Measurements from ENCODE around the gene LARP1B. TPM values are rescaled to one million over a fixed set of nuclear protein-coding genes. Genes with fewer than 3 reads are reported as not detected.
A peak's percentile ranks its signal among the peaks of the same experiment; 100 is the strongest.

Gene LARP1B
- total RNA-seq, 1 donor from 2014 or later, result 17.6 TPM

GRCh38 chr4:128107766-128108165 lies 46.7 kb downstream of the LARP1B start:
- no peak overlapping the region for H3K4me3 Mint-ChIP-seq (ENCODE audit: unreplicated experiment)
- H3K9me3 ChIP-seq (ENCODE audit: insufficient read depth, low read depth, low read length), result no peaks in the 10 kb centered on the region
- H2AFZ ChIP-seq (ENCODE audit: low read depth, low read length), result no peak overlapping the region
- peak overlapping the region; percentile 67 for H3K27ac Mint-ChIP-seq (ENCODE audit: unreplicated experiment)
- H3K36me3 Mint-ChIP-seq (ENCODE audit: low read depth, unreplicated experiment), result peaks cover 3% of the 10 kb centered on the region
- no peaks in the 10 kb centered on the region for H4K20me1 ChIP-seq (ENCODE audit: insufficient read depth, low read length)
- DNase-seq (ENCODE audit: low read depth) (peak; percentile 90), FAIRE-seq (no peak)
- H3K9ac ChIP-seq (ENCODE audit: low read length), result no peak overlapping the region
- H3K9me3 Mint-ChIP-seq (ENCODE audit: unreplicated experiment), result no peaks in the 10 kb centered on the region
- TF ChIP-seq, protein P1, sequence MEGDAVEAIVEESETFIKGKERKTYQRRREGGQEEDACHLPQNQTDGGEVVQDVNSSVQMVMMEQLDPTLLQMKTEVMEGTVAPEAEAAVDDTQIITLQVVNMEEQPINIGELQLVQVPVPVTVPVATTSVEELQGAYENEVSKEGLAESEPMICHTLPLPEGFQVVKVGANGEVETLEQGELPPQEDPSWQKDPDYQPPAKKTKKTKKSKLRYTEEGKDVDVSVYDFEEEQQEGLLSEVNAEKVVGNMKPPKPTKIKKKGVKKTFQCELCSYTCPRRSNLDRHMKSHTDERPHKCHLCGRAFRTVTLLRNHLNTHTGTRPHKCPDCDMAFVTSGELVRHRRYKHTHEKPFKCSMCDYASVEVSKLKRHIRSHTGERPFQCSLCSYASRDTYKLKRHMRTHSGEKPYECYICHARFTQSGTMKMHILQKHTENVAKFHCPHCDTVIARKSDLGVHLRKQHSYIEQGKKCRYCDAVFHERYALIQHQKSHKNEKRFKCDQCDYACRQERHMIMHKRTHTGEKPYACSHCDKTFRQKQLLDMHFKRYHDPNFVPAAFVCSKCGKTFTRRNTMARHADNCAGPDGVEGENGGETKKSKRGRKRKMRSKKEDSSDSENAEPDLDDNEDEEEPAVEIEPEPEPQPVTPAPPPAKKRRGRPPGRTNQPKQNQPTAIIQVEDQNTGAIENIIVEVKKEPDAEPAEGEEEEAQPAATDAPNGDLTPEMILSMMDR (IDR thresholded peaks at IDR 0.05; ENCODE audit: insufficient read depth, low read depth, low read length), result no peak
- no peak for TF ChIP-seq EZH2 (IDR thresholded peaks at IDR 0.05; ENCODE audit: insufficient read depth, low read length)
- no peak overlapping the region for H3K27ac ChIP-seq (ENCODE audit: low read depth, low read length)
- no peaks in the 10 kb centered on the region for H3K36me3 ChIP-seq (ENCODE audit: insufficient read depth, low read length)
- H3K4me3 ChIP-seq (ENCODE audit: insufficient read depth, low read depth, low read length), result no peak overlapping the region
- peaks cover 6% of the 10 kb centered on the region for H3K4me1 Mint-ChIP-seq (ENCODE audit: low read depth, unreplicated experiment)
- no peaks in the 10 kb centered on the region for H3K27me3 Mint-ChIP-seq (ENCODE audit: low read depth, unreplicated experiment)
- H3K4me1 ChIP-seq (ENCODE audit: insufficient read depth, low read length), result no peaks in the 10 kb centered on the region
- H3K79me2 ChIP-seq (ENCODE audit: insufficient read depth, low read length), result no peaks in the 10 kb centered on the region
- no peak overlapping the region for H3K4me2 ChIP-seq (ENCODE audit: low read length)
- H3K27me3 ChIP-seq (ENCODE audit: insufficient read depth, low read length), result no peaks in the 10 kb centered on the region

DNA sequence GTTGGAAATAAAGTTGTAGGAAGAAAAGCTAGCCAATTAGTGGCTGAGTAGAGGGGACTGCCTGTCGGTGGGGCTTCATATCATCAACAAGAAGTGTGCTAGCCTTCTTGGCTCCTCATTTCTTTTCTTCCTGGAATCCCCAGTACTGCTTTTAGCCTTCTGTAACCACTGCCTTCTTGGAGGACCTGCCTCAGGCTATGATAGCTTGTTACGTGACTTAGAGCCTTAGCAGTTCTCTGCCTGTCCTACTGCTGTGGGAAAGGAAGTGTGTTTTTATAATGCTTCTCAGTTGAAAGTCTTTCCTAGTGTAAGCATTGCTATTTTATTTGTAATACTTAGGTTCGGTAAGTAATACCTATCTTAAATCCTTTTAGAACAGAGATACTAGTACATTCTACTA lies 61.9 kb downstream of the LARP1B start:
- no peak overlapping the region for H3K27ac ChIP-seq (ENCODE audit: low read depth, low read length)
- no peaks in the 10 kb centered on the region for H3K9me3 ChIP-seq (ENCODE audit: insufficient read depth, low read depth, low read length)
- H3K4me3 ChIP-seq (ENCODE audit: insufficient read depth, low read depth, low read length), result no peak overlapping the region
- no peak overlapping the region for H3K4me2 ChIP-seq (ENCODE audit: low read length)
- FAIRE-seq (no peak), DNase-seq (ENCODE audit: low read depth) (no peak)
- H4K20me1 ChIP-seq (ENCODE audit: insufficient read depth, low read length), result no peaks in the 10 kb centered on the region
- Mint-ChIP-seq H3K9me3 (ENCODE audit: unreplicated experiment) (no peaks in the 10 kb centered on the region), H3K4me3 (ENCODE audit: unreplicated experiment) (no peak overlapping the region), H3K27ac (ENCODE audit: unreplicated experiment) (no peak overlapping the region), H3K4me1 (ENCODE audit: low read depth, unreplicated experiment) (no peaks in the 10 kb centered on the region), H3K27me3 (ENCODE audit: low read depth, unreplicated experiment) (no peaks in the 10 kb centered on the region), H3K36me3 (ENCODE audit: low read depth, unreplicated experiment) (peaks cover 8% of the 10 kb centered on the region)
- peaks cover 11% of the 10 kb centered on the region for H3K36me3 ChIP-seq (ENCODE audit: insufficient read depth, low read length)
- H3K27me3 ChIP-seq (ENCODE audit: insufficient read depth, low read length), result no peaks in the 10 kb centered on the region
- H3K79me2 ChIP-seq (ENCODE audit: insufficient read depth, low read length), result no peaks in the 10 kb centered on the region
- no peaks in the 10 kb centered on the region for H3K4me1 ChIP-seq (ENCODE audit: insufficient read depth, low read length)
- H3K9ac ChIP-seq (ENCODE audit: low read length), result no peak overlapping the region
- H2AFZ ChIP-seq (ENCODE audit: low read depth, low read length), result no peak overlapping the region
- TF ChIP-seq, protein P1 (IDR thresholded peaks at IDR 0.05; ENCODE audit: insufficient read depth, low read depth, low read length), result no peak
- no peak for TF ChIP-seq EZH2 (IDR thresholded peaks at IDR 0.05; ENCODE audit: insufficient read depth, low read length)

GRCh38 chr4:128130621-128131020 lies 69.5 kb downstream of the LARP1B start:
- H3K36me3 Mint-ChIP-seq (ENCODE audit: low read depth, unreplicated experiment), result peaks cover 12% of the 10 kb centered on the region
- FAIRE-seq (peak; percentile 17), DNase-seq (ENCODE audit: low read depth) (peak; percentile 54)
- Histone ChIP-seq H3K27ac (ENCODE audit: low read depth, low read length) (peak overlapping the region; percentile 43), H2AFZ (ENCODE audit: low read depth, low read length) (peak overlapping the region; percentile 11), H3K4me3 (ENCODE audit: insufficient read depth, low read depth, low read length) (no peak overlapping the region), H4K20me1 (ENCODE audit: insufficient read depth, low read length) (no peaks in the 10 kb centered on the region), H3K9ac (ENCODE audit: low read length) (no peak overlapping the region), H3K4me1 (ENCODE audit: insufficient read depth, low read length) (no peaks in the 10 kb centered on the region), H3K36me3 (ENCODE audit: insufficient read depth, low read length) (peaks cover 4% of the 10 kb centered on the region), H3K4me2 (ENCODE audit: low read length) (peak overlapping the region; percentile 33), H3K27me3 (ENCODE audit: insufficient read depth, low read length) (no peaks in the 10 kb centered on the region), H3K79me2 (ENCODE audit: insufficient read depth, low read length) (no peaks in the 10 kb centered on the region), H3K9me3 (ENCODE audit: insufficient read depth, low read depth, low read length) (no peaks in the 10 kb centered on the region)
- TF ChIP-seq EZH2 (IDR thresholded peaks at IDR 0.05; ENCODE audit: insufficient read depth, low read length), result no peak
- TF ChIP-seq, protein P1 (IDR thresholded peaks at IDR 0.05; ENCODE audit: insufficient read depth, low read depth, low read length), result no peak
- H3K27ac Mint-ChIP-seq (ENCODE audit: unreplicated experiment), result no peak overlapping the region
- no peaks in the 10 kb centered on the region for H3K9me3 Mint-ChIP-seq (ENCODE audit: unreplicated experiment)
- H3K4me3 Mint-ChIP-seq (ENCODE audit: unreplicated experiment), result no peak overlapping the region
- H3K27me3 Mint-ChIP-seq (ENCODE audit: low read depth, unreplicated experiment), result no peaks in the 10 kb centered on the region
- peaks cover 3% of the 10 kb centered on the region for H3K4me1 Mint-ChIP-seq (ENCODE audit: low read depth, unreplicated experiment)
